C4-2B (cell line): ENCODE measurements around the gene IGF2BP3.

Source experiments
- ZFX ChIP-seq: fragments of 450-650 bp; IDR thresholded peaks from 2 replicates; pipeline ENCODE4 v1.6.1; 2017
- TF ChIP-seq, protein P1 (sequence below): fragments of 450-650 bp; conservative IDR thresholded peaks from 2 replicates; pipeline ENCODE4 v1.5.1; 2017; ENCODE audit warnings: mild to moderate bottlenecking

DNA sequence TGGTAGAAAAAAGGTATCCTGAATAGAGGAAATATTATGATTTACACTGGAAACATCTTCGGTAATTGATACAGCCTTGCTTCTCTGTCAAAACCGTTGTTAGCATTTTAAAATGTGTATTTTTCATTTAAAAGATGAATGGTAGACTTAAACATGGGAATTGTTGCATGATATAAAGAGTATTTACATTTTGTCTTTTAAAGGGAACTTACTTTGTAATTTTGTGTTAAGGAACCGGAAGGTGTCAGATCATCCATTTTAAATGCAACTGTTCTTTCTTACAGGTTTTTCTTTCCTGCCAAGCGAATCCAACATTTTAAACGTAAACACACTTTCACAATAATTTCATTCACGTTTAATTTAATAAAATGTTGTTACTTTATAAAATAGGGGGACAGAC, 1.8 kb upstream of the IGF2BP3 start:
- TF ChIP-seq, protein P1, sequence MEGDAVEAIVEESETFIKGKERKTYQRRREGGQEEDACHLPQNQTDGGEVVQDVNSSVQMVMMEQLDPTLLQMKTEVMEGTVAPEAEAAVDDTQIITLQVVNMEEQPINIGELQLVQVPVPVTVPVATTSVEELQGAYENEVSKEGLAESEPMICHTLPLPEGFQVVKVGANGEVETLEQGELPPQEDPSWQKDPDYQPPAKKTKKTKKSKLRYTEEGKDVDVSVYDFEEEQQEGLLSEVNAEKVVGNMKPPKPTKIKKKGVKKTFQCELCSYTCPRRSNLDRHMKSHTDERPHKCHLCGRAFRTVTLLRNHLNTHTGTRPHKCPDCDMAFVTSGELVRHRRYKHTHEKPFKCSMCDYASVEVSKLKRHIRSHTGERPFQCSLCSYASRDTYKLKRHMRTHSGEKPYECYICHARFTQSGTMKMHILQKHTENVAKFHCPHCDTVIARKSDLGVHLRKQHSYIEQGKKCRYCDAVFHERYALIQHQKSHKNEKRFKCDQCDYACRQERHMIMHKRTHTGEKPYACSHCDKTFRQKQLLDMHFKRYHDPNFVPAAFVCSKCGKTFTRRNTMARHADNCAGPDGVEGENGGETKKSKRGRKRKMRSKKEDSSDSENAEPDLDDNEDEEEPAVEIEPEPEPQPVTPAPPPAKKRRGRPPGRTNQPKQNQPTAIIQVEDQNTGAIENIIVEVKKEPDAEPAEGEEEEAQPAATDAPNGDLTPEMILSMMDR = no peak
- TF ChIP-seq ZFX = no peak
